Measurements from ENCODE around the gene BARX1.
"Not testable (repeated sequence)": the region's sequence is repeated elsewhere in the genome, so short reads cannot be mapped to it uniquely, and the experiment has no call there.

BARX1 gene

DNA sequence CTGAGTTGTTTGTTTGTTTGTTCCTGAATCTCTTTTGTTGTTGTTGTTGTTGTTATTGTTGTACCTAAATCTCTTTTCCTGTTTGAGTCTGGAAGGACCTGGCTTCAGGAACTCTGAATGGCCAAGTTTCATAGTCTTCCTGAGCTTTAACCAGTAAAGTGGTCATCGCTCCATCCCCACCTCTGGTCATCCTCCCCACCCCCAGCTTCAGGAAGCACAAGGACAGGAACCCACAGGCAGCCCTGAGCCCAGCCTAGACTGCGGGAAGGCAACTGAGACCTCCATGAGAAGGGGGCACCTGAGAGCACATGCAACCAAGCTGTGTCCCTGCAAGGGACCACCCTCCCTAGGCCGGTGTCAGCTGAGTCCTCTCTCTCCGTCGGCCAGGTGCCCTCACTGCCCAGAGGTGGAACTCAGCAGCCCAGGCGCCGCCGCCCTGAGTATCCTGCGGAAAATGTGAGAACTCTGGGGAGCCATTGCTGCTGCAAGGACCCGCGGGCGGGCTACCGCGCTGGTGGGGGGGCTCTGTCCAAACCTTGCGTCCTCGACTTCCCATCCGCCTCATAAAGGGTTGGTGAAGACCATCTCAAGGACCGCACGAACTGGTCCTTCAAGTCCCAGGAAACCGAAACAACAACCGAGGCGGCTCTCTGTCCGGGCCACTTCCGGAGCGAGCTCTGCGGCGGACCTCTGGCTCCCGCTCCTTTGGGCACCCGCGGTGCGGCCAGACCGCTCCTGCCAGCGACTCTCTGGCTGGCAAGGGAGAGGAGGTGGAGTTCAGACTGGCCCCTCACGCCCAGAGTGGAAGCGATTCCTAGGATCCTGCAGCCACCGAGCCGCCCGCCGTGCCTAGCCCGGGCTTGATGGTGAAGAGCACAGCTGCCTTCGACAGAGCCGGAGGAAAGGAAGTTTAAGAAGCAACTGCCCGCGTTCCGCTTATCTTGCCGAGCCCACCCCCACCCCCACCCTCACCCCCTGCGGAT, 4.2 kb downstream of the BARX1 start:
- no peak for DNase-seq

DNA sequence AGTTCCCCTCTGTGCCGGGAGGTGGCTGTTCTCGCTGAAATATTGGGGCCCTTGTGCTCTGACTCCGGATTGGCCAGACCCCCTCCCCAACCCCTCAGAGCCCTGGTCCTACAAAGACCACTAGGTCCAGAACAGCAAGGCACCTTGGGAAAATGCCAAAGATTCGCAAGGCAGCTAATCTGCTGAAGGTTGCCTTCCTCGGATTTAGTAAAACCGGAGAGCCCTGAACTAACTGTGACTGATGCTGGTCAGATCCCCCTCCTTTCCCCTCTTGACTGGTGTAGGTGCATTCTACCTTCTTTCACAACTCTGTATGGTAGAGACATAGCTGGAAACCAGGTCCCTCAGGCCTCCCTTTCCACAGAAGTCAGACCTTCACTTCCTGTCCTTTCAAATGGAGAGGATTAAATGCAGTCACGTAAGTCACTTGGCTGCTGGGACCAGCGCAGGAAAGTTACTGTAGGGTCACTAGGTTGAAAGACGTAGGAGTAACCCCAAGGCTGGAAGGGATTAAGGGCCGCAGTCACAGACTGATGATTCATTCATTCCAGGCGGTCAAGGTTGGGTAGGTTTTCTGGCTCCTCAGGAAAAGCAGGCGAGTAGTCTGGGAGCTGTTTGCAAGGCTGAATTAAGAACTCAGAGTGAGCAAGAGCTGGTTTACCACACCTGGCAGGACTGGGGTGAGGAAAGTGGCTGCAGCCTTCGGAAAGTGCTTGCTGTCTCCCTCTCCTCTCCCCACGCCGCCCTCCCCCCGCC, 5.3 kb downstream of the BARX1 start:
- DNase-seq: no peak

- DNase-seq: no peak
These were observed 6.0 kb downstream of the BARX1 start for GRCh38 chr9:93949073-93949693.

- DNase-seq: no peak
These were observed 6.6 kb downstream of the BARX1 start for GRCh38 chr9:93948441-93949072.

DNA sequence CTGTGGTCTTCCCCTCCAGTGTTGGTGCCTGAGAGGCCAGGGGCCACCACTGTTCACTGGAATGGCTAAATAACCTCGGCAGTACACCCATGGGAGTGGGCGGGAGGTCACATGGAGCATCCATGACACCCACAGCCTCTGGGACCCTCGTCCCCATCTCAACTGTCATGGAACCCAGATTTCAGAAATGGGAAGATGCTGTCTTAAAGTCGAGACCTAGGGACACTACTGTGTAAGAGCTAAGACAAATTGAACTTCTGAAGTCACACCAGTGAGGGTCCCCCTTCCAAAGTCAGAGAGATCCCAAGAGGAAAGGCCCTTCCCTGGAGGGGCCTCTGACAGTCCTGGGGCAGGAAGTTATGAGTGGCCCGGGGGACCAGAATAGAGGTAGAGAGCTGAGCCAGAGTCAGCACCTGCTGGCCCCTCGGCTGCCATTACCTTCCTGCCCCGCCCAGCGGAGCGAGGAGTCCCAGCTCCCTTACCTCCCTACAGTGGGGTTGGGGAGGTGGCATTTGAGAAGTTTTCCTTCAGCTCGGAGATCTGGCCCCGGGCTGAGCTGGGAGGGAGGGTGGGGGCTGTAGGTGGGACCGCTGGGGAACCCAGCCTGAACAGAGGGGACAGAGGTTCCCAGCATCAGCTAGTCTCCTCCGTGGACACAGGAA, 7.6 kb downstream of the BARX1 start:
- DNase-seq: no peak

- DNase-seq: no peak
These were observed 8.8 kb downstream of the BARX1 start for GRCh38 chr9:93946338-93946712.

GRCh38 chr9:93945400-93946337, 9.5 kb downstream of the BARX1 start:
- DNase-seq: no peak

GRCh38 chr9:93944011-93944410, 11.1 kb downstream of the BARX1 start:
- no peak for DNase-seq

DNA sequence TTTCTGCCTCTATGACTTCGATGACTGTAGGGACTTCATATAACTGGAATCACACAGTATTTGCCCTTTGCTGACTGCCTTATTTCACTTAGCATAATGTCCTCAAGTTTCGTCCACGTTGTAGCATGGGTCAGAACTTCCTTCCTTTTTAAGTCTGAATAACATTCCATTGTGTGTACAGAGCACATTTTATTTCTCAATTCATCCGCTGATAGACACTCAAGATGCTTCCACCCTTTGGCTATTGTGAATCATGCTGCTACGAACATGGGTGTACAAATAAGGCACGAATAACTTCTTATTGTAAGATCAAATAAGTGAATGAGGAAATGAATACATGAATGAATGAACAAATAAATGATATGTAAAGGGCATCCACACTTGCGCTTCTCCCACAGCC, 13.0 kb downstream of the BARX1 start:
- no peak for DNase-seq

GRCh38 chr9:93941493-93941892, 13.7 kb downstream of the BARX1 start:
- DNase-seq: no peak

GRCh38 chr9:93940951-93941350, 14.2 kb downstream of the BARX1 start:
- no peak for DNase-seq

- not testable (repeated sequence) for DNase-seq
These were observed 15.6 kb downstream of the BARX1 start for GRCh38 chr9:93939589-93939988.

DNA sequence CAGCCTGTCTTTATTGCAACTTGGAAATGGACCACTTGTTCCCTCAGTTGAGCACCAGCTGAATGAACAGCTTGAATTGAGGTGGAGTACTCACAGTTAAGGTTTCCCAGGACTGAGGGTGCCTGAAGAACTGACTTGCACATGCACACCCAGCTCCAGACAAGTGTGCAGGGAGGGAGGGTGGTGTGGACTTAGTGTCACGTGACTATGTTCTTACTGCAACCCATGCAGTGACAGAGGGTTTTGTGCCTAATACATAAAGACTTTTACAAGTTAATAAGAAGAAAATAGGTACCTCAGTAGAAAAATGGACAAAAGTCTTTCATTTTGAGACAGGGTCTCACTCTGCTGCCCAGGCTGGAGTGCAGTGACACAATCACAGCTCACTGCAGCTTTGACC, 18.0 kb downstream of the BARX1 start:
- no peak for DNase-seq

DNA sequence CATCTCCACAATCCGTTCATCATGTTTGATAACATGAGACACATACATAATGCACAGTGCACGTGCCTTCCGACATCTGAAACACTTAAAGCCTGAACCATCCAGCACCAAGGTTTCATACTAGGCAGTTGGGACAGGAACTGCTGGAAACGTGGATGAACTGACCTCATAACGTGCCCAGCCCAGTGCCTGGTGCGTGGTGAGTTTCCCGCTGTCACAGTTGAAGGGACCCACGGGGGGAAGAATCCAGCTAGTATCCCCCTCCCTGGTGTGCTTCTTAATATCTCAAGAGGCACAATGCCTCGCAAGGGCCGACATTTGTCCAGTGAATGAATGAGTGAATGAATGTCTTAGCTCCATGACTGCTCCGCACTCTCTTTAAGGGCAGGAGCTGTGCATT, 23.2 kb downstream of the BARX1 start:
- DNase-seq: no peak

DNA sequence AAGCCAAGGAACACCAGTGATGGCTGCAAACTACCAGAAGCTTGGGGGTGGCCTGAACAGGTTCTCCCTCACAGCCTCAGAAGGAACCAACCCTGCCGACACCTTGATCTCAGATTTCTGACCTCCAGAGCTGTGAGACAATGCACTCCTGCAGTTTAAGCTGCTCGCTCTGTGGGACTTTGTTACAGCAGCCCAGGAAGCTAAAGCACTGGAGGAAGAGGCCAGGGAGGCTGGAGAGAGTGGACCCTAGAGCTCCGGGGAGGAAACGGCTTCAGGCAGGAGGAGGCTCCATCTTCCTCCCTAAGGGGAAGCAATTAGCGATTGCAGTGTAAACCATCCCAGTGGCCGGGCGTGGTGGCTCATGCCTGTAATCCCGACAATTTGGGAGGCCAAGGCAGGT, 25.1 kb downstream of the BARX1 start:
- no peak for DNase-seq

DNA sequence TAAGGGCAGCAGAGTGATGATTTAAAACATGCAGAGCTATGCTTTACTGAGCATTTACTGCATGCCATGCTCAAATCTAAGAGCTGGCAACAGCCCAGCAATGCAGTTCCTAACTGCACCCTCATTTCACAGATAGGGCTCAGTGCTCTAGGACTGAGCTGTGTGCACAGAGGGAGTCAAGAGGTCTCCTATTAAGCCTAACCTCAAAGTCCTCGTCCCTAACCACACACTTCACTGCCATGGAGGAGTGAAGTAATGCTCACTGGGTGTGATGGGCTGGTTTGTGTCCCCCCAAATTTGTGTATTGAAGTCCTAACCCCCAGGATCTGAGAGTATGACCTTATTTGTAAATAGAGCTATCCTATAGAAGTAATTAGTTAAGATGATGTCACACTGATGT, 25.9 kb downstream of the BARX1 start:
- DNase-seq: no peak

DNA sequence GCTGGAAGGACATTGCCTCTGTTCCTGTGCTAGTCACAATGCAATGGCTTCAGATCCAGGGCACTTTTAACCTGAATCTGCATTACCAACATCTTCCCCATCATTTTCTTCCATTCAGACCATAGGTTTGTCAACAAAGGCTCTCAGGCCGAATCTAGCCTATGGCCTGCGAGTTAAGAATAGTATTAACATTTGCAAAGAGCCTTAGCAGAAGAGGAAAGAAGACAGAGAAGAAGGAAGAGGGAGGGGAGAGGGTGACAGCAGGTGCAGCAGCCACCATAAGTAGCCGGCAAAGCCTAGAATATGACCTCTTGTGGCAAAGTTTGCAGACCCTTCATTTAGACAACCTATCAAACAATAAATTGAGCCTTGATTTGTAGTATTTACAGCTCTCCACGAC, 32.6 kb downstream of the BARX1 start:
- no peak for DNase-seq

DNA sequence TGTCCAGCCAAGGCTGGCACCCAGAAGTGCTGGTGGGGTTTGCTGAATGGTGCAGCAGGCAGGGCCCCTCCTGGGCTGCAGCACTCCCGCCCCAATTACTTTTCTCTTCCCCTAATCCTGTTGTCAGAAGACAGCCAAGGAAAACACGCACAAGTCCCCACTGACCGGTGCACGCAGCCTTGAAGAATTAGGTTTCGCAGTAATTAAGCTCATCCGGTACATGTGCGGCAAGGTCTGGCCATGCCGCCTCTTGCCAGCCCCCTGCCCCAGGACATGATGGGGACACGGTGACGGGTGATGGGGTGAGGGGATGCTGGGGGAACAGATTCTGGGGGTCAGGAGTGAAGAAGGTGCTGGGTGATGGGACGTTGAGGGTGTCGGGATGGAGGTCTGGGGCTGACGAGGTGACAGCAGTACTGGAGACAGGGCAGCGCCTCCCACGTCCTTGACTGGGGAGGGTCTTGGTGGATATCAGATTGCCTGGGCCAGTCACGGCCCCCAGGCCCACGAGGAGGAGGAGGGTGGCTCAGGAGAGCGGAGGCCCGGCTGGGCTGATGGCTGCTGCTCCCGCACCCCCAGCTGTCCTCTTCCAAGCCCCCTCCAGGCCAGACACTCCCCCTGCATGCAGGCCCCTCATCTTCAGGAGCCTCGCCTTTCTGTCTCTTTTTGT, 34.9 kb downstream of the BARX1 start:
- DNase-seq: no peak

GRCh38 chr9:93918061-93918460, 37.1 kb downstream of the BARX1 start:
- no peak for DNase-seq

- DNase-seq: no peak
These were observed 37.9 kb downstream of the BARX1 start for GRCh38 chr9:93917121-93917853.

Data from right forelimb (tissue), 1 donor.